GM18951 (cell line): ENCODE measurements around the gene IL22.
"Not testable (repeated sequence)": the region's sequence is repeated elsewhere in the genome, so short reads cannot be mapped to it uniquely, and the experiment has no call there.

Experiments used
- POLR2A ChIP-seq: IDR thresholded peaks from 4 replicates; pipeline ENCODE4 v1.6.1; 2011; ENCODE audit warnings: mild to moderate bottlenecking; ENCODE audit not compliant: insufficient read length, insufficient read depth; ENCODE audit errors: extremely low read depth
- in situ Hi-C: fragments of 300-500 bp; cut with MboI; formaldehyde crosslinking; loops from one replicate; pipeline ENCODE4 v1.12.0; 2022; ENCODE audit warnings: low sequenced_read_pairs, mixed read lengths, inconsistent platforms; ENCODE audit not compliant: unreplicated experiment

The IL22 gene

GRCh38 chr12:68234140-68234539 is 19.3 kb downstream of the IL22 start:
- in situ Hi-C loops: no loop called here
- TF ChIP-seq POLR2A: no peak

GRCh38 chr12:68233498-68233897 is 19.9 kb downstream of the IL22 start:
- in situ Hi-C loops: no loop called here
- TF ChIP-seq POLR2A: no peak

GRCh38 chr12:68231691-68232090 is 21.7 kb downstream of the IL22 start:
- no peak for TF ChIP-seq POLR2A
- in situ Hi-C loops: no loop called here

GRCh38 chr12:68231229-68231628 is 22.2 kb downstream of the IL22 start:
- no peak for TF ChIP-seq POLR2A
- in situ Hi-C loops: no loop called here

GRCh38 chr12:68229956-68230355 is 23.4 kb downstream of the IL22 start:
- TF ChIP-seq POLR2A: no peak
- in situ Hi-C loops: no loop called here

GRCh38 chr12:68227356-68227755 is 26.0 kb downstream of the IL22 start:
- in situ Hi-C loops: no loop called here
- no peak for TF ChIP-seq POLR2A

- no peak for TF ChIP-seq POLR2A
- in situ Hi-C loops: no loop called here
Observed at GRCh38 chr12:68225576-68226476, 27.6 kb downstream of the IL22 start, which contains the start of gene IL26. TSS of gene IL26 (minus strand) at chr12:68225810. CDS start at chr12:68225756, 54 bp downstream.

- in situ Hi-C loops: no loop called here
- no peak for TF ChIP-seq POLR2A
Observed at GRCh38 chr12:68224613-68225285, 28.7 kb downstream of the IL22 start.

GRCh38 chr12:68223067-68223747 is 30.2 kb downstream of the IL22 start:
- in situ Hi-C loops: no loop called here
- no peak for TF ChIP-seq POLR2A

GRCh38 chr12:68222326-68222725 is 31.1 kb downstream of the IL22 start:
- in situ Hi-C loops: no loop called here
- no peak for TF ChIP-seq POLR2A

- TF ChIP-seq POLR2A: no peak
- in situ Hi-C loops: no loop called here
Observed at GRCh38 chr12:68221497-68221896, 31.9 kb downstream of the IL22 start.

GRCh38 chr12:68210875-68211274 is 42.5 kb downstream of the IL22 start:
- no peak for TF ChIP-seq POLR2A
- in situ Hi-C loops: no loop called here

GRCh38 chr12:68209048-68209728 is 44.2 kb downstream of the IL22 start:
- in situ Hi-C loops: not testable (repeated sequence)
